ENCODE results near the gene PDE1A.

- TF ChIP-seq, protein P1, sequence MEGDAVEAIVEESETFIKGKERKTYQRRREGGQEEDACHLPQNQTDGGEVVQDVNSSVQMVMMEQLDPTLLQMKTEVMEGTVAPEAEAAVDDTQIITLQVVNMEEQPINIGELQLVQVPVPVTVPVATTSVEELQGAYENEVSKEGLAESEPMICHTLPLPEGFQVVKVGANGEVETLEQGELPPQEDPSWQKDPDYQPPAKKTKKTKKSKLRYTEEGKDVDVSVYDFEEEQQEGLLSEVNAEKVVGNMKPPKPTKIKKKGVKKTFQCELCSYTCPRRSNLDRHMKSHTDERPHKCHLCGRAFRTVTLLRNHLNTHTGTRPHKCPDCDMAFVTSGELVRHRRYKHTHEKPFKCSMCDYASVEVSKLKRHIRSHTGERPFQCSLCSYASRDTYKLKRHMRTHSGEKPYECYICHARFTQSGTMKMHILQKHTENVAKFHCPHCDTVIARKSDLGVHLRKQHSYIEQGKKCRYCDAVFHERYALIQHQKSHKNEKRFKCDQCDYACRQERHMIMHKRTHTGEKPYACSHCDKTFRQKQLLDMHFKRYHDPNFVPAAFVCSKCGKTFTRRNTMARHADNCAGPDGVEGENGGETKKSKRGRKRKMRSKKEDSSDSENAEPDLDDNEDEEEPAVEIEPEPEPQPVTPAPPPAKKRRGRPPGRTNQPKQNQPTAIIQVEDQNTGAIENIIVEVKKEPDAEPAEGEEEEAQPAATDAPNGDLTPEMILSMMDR (conservative IDR thresholded peaks at IDR 0.05; ENCODE audit: low read depth, low read length) = no peak
- TF ChIP-seq EZH2 (IDR thresholded peaks at IDR 0.05; ENCODE audit: borderline replicate concordance, low read depth, low read length, poor library complexity, severe bottlenecking) = no peak
These were observed 22.7 kb downstream of the PDE1A start for GRCh38 chr2:182404092-182404491.
